ENCODE measurements around the gene WFIKKN1.

DNA sequence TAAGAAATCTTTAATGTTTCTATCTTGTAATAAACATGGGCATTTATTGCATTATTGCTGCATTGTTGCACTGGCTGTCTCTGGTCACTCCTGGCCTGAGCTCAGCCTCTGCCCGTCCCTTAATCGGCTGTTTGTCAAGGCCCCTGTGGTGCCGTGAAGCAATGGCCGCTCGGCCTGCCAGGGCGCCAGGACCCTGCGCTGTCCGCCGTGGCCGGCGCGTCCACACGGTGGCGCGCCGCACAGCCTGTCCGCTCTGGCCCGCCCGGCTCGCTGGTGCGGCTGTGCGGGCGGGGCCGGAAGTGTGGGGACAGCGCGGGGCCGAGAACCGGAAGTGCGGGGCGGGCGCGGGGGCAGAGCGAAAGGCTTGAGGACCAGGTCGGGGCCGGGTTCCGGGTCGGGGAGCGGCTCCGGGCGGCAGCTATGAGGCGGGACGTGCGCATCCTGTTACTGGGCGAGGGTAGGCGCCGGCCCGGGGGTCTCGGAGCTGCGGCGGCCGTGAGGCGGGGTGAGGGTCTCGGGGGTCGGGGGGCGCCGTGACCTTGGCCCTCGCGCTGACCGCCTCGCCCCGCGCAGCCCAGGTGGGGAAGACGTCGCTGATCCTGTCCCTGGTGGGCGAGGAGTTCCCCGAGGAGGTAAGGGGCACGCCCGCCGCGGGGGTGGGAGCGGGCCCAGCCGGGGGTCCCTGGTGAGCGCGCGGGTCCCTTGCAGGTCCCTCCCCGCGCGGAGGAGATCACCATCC lies 37.2 kb downstream of the WFIKKN1 start, which contains the start of gene RHOT2:
- TF ChIP-seq, protein P1, sequence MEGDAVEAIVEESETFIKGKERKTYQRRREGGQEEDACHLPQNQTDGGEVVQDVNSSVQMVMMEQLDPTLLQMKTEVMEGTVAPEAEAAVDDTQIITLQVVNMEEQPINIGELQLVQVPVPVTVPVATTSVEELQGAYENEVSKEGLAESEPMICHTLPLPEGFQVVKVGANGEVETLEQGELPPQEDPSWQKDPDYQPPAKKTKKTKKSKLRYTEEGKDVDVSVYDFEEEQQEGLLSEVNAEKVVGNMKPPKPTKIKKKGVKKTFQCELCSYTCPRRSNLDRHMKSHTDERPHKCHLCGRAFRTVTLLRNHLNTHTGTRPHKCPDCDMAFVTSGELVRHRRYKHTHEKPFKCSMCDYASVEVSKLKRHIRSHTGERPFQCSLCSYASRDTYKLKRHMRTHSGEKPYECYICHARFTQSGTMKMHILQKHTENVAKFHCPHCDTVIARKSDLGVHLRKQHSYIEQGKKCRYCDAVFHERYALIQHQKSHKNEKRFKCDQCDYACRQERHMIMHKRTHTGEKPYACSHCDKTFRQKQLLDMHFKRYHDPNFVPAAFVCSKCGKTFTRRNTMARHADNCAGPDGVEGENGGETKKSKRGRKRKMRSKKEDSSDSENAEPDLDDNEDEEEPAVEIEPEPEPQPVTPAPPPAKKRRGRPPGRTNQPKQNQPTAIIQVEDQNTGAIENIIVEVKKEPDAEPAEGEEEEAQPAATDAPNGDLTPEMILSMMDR (IDR thresholded peaks at IDR 0.05), result peak; percentile 32 to 97 (median 69)
- peak in 1 of 2 donors; percentile 64 for TF ChIP-seq POLR2A (IDR thresholded peaks at IDR 0.05)
